ENCODE data around the gene HTT.

The HTT gene

DNA sequence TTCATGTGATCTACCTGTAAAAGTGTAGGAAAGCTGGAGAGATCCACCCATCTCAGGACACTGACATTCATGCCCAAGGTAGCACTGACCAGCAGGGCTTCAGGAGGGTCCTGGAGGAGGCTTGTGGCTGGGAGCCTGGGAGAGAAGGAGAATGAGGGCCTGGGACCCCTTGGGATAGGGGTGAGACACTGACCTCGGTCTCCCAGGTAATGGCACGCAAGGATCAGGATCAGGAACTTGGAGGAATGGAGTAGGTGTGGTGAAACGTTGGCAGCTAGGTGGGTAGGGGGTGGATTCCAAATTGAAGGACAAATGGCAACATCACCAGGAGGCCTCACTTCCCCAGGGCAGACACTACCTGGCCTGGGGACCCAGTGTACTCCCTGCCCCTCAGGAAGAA, 206.0 kb downstream of the HTT start:
- no peak for DNase-seq

GRCh38 chr4:3283483-3283882, 209.0 kb downstream of the HTT start:
- no peak for DNase-seq

GRCh38 chr4:3283916-3284315, 209.4 kb downstream of the HTT start:
- no peak for DNase-seq

- DNase-seq, result no peak
These were observed 210.5 kb downstream of the HTT start for GRCh38 chr4:3284734-3285557.

- DNase-seq, result no peak
These were observed 211.3 kb downstream of the HTT start for GRCh38 chr4:3285558-3286334.

DNA sequence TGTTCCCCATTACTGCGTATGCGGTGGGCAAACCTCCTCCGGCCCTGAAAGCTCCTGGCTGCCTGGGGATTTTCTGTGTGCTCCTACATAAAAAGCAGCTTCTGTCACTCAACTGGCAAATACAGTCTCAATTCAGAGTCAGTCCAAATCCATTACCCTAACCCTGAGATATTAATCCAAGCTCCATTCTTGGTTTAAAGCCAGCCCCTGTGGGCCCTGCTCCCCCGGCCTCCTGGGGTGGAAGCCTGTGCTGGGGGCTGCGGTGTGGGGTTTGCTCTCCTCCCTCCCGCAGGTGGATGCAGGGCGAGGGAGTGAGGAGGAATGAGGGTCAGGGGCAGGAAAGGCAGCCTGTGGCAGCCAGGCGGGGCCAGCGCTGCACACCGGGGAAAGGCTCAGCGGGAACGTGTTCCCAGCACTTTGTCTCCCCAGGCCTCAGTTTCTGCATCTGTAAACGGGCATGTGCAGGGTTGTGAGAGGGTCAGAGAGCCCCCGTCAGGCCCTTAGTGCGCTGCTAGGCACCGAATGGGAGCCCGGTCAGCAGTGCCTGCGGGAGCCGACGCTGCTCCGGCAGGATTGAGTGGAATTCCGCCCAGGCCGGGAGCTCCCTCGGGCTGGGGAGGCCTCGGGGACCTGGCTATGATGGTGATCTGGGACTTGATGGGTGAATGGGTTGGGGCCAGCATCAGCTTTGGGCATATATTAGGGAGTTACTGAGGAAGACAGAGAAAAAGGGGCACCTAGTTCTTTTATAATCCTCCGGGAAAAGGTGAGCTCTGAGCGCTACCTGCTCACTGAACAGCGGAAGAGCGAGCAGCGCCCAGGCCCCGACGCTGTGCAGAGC, 212.1 kb downstream of the HTT start:
- DNase-seq, result no peak

DNA sequence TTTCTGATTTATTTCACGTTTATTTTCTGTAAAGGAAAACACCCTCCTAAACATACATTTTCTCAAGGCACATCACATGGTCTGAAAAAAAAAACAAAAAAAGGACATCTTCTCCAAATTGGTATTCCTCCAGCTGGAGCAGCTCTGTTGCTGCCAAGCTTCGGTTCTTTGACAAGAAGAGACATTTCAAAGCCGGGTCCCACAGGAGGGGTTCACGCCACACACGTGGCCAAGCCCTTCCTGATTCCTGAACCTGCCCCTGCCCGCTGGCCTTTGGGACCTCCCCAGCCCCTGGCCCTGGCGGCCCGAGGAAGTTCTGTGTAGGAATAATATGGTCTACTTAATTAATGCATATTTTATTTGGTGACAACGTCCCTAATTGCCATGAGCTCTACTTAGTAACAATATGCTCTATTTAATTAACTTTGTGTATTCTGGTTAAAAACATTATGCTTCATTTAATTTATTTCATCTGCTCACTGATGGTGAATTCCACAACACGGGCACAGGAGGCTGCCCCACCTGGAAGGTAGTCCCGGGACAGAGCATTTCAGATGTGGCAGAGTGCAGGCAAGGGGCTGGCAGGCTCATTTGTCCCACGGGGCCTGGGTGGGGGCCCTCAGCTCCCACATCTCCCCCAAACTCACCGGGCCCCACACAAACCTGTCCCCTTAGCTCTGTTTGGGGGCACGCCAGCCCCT, 212.9 kb downstream of the HTT start:
- no peak for DNase-seq

DNA sequence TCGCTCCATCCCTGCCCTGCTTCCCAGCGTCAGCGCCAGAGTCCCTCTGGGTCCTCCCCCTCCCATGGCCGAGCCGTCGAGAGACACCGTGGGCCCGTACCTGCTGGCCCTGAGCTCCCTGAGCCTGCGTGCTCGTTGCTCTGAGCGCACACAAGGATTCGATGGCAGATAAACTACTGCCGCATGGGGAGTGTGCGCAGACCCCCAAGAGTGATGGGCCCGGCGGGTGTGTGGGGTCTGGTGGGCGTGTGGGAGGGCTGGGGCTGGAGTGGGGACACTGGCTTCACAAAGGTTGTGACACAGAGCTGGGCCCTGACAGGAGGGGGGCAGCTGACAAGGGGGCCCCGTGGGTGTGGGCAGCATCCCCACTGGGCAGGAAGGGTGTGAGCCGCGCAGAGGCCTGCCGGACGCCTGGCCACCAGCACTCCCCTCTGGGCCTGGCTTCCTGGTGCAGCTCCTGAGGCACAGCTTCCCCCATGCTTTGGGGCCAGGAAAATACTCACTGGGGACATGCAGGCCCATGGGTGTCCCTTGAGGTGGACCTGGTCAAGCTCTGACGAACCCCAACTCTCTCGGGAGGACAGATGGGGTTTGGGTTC, 213.6 kb downstream of the HTT start:
- DNase-seq, result no peak

GRCh38 chr4:3288571-3289094, 214.2 kb downstream of the HTT start:
- no peak for DNase-seq

- DNase-seq, result no peak
These were observed 216.0 kb downstream of the HTT start for GRCh38 chr4:3290476-3290875.

DNA sequence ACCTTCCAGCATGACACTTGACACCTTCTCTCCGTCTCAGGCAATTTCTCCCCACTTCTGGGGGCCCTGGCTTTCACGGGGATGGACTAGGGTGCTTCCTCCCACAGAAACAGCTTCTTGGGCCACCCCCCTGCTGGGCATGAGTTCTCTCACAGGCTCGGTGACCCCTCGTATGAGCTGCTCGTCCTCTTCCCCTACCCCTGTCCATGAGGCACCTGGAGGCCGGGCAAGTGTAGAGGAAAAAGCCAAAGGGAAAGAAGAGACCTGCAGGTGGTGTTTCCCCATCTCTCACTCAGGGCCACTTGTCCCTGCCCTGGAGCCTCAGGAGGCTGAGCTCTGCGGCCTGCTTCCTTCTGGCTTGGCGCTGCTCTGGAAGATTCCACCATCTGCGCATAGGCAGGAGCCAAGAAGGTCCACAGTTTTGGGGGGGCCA, 216.4 kb downstream of the HTT start:
- DNase-seq, result peak in 1 of 2 experiments; percentile 14

- peak in 1 of 2 experiments; percentile 18 for DNase-seq
These were observed 217.0 kb downstream of the HTT start for GRCh38 chr4:3291411-3291968.

DNA sequence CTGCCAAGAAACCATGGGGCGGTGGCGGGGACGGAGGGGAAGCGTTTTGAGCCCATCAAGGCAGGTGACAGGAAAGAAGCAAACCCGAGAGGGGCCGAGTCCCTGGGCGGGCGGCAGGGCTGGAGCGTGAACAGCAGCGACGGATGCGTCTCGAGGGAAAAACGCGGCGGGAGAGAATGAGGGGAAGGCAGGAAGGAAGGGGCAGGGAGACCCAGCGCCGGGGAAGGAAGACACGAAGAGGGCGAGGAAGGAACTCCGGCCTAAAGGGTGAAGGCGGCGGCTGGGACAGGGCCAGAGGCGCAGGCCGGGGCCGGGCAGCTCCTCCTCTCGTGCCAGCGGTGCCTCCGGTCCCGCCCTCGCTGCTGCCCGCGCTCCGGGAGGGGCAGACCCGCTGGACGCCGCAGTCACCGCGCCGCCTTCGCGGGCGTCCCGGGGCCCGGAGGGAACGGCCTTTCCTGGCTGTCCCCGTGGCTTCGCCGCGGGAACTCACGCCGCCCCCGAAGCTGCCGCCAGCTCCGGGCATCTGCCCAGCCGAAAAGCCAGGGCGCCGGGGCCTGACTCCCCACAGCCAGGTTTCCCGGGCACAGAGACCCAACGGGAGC, 217.6 kb downstream of the HTT start:
- peak in 1 of 2 experiments; percentile 50 for DNase-seq

- peak; percentile 93 to 96 for DNase-seq
These were observed 218.3 kb downstream of the HTT start, which contains the start of gene RGS12 for GRCh38 chr4:3292571-3293400. RGS12 (plus strand) TSS chr4:3293021; CDS start chr4:3316171, 23,150 bp downstream.
